Renal cortical epithelial cell (primary cell): ENCODE measurements around the gene CRYGS. TPM values are rescaled to one million over a fixed set of nuclear protein-coding genes. Genes with fewer than 3 reads are reported as not detected.
"Not testable (repeated sequence)": the region's sequence is repeated elsewhere in the genome, so short reads cannot be mapped to it uniquely, and the experiment has no call there.

Experiments used
- DNase-seq: peaks from one replicate; pipeline ENCODE4 v3.0.0-alpha.2; 2011; ENCODE audit warnings: low read depth
- total RNA-seq: library from RNA; depleted of rRNA; stranded (reverse); fragments of >200 nt; gene quantifications from 2 replicates; pipeline ENCODE4 v1.2.3, GENCODE V29; 2014

CRYGS gene
- total RNA-seq, 1 donor from 2014 or later, result 1.2 TPM

- DNase-seq, result no peak
Measured at GRCh38 chr3:186552408-186553031, 8.3 kb upstream of the CRYGS start.

- DNase-seq, result no peak
Measured at GRCh38 chr3:186551387-186551786, 7.2 kb upstream of the CRYGS start.

- DNase-seq, result no peak
Measured at GRCh38 chr3:186549497-186549896, 5.3 kb upstream of the CRYGS start.

- DNase-seq, result peak; percentile 50
Measured at GRCh38 chr3:186540835-186541226, 3.3 kb downstream of the CRYGS start.

- peak; percentile 77 for DNase-seq
Measured at GRCh38 chr3:186540221-186540834, 3.9 kb downstream of the CRYGS start.

GRCh38 chr3:186538779-186539178 lies 5.4 kb downstream of the CRYGS start:
- DNase-seq, result no peak

GRCh38 chr3:186536883-186537844 lies 7.0 kb downstream of the CRYGS start:
- peak; percentile 25 for DNase-seq

- no peak for DNase-seq
Measured at GRCh38 chr3:186534113-186534669, 10.0 kb downstream of the CRYGS start.

GRCh38 chr3:186532598-186533072 lies 11.5 kb downstream of the CRYGS start:
- peak; percentile 76 for DNase-seq

- DNase-seq, result not testable (repeated sequence)
Measured at GRCh38 chr3:186531694-186532093, 12.5 kb downstream of the CRYGS start.

GRCh38 chr3:186530415-186530814 lies 13.8 kb downstream of the CRYGS start:
- DNase-seq, result no peak

GRCh38 chr3:186529201-186529999 lies 14.8 kb downstream of the CRYGS start:
- no peak for DNase-seq

GRCh38 chr3:186526256-186526606 lies 17.9 kb downstream of the CRYGS start:
- DNase-seq, result no peak

- DNase-seq, result no peak
Measured at GRCh38 chr3:186525369-186526255, 18.6 kb downstream of the CRYGS start.

GRCh38 chr3:186524616-186525015 lies 19.6 kb downstream of the CRYGS start:
- DNase-seq, result no peak

GRCh38 chr3:186523434-186523833 lies 20.7 kb downstream of the CRYGS start:
- no peak for DNase-seq

GRCh38 chr3:186523022-186523421 lies 21.2 kb downstream of the CRYGS start:
- no peak for DNase-seq

GRCh38 chr3:186520957-186521842 lies 23.0 kb downstream of the CRYGS start:
- DNase-seq, result no peak

- no peak for DNase-seq
Measured at GRCh38 chr3:186520431-186520830, 23.7 kb downstream of the CRYGS start.
